DOHH2 (cell line): ENCODE results near the gene OR5AL1.
"Not testable (repeated sequence)": the region's sequence is repeated elsewhere in the genome, so short reads cannot be mapped to it uniquely, and the experiment has no call there.

Experiments used
- H3F3A ChIP-seq: fragments of 200-600 bp; sonication (generic), shearing (Covaris generic); 2 replicates; pipeline ENCODE4 v1.6.0; 2016; ENCODE audit warnings: antibody characterized with exemption, mild to moderate bottlenecking; ENCODE audit not compliant: control insufficient read depth, insufficient read depth
- H3K27ac ChIP-seq: fragments of 200-600 bp; sonication (generic); 2 replicates; pipeline ENCODE4 v1.5.1; 2014; ENCODE audit warnings: low read depth, mild to moderate bottlenecking, low read length, moderate library complexity
- H3K27me3 ChIP-seq: fragments of 200-600 bp; sonication (generic); 2 replicates; pipeline ENCODE4 v1.6.1; 2014; ENCODE audit warnings: mild to moderate bottlenecking, low read length, mixed read lengths; ENCODE audit not compliant: control insufficient read depth
- H3K36me3 ChIP-seq: fragments of 200-600 bp; sonication (generic); 2 replicates; pipeline ENCODE4 v1.6.1; 2014; ENCODE audit warnings: mild to moderate bottlenecking, low read length, moderate library complexity, mixed read lengths; ENCODE audit not compliant: control insufficient read depth
- H3K4me1 ChIP-seq: fragments of 200-600 bp; sonication (generic); 2 replicates; pipeline ENCODE4 v1.6.1; 2014; ENCODE audit warnings: mild to moderate bottlenecking, low read length, mixed read lengths; ENCODE audit not compliant: control insufficient read depth
- H3K4me2 ChIP-seq: fragments of 200-600 bp; sonication (generic); 2 replicates; pipeline ENCODE4 v1.6.0; 2014; ENCODE audit warnings: mild to moderate bottlenecking, low read length, moderate library complexity
- H3K4me3 ChIP-seq: fragments of 200-600 bp; sonication (generic); 2 replicates; pipeline ENCODE4 v1.5.1; 2014; ENCODE audit warnings: mild to moderate bottlenecking, low read length, mixed read lengths
- H3K79me2 ChIP-seq: fragments of 200-600 bp; sonication (generic); 2 replicates; pipeline ENCODE4 v1.6.1; 2014; ENCODE audit warnings: mild to moderate bottlenecking, low read length, mixed read lengths; ENCODE audit not compliant: control insufficient read depth
- H3K9me2 ChIP-seq: fragments of 200-600 bp; sonication (generic); replicated peaks from 2 replicates; pipeline ENCODE4 v1.6.1; 2014; ENCODE audit warnings: mild to moderate bottlenecking, low read length, mixed read lengths; ENCODE audit not compliant: control insufficient read depth
- H3K9me3 ChIP-seq: fragments of 200-600 bp; sonication (generic); 2 replicates; pipeline ENCODE4 v1.6.1; 2014; ENCODE audit warnings: antibody characterized with exemption, low read length, mixed read lengths; ENCODE audit not compliant: control insufficient read depth, insufficient read depth
- H4K20me1 ChIP-seq: fragments of 200-600 bp; sonication (generic); 2 replicates; pipeline ENCODE4 v1.6.0; 2014; ENCODE audit warnings: low read depth, mild to moderate bottlenecking, antibody characterized with exemption, low read length, moderate library complexity; ENCODE audit not compliant: control insufficient read depth, insufficient read depth
- EZH2phosphoT487 ChIP-seq: fragments of 200-600 bp; sonication (generic); IDR thresholded peaks from 2 replicates; pipeline ENCODE4 v1.6.1; 2017; ENCODE audit warnings: borderline replicate concordance, mild to moderate bottlenecking, antibody characterized with exemption, low read length, moderate library complexity, mixed read lengths
- TF ChIP-seq, protein P1 (sequence below): fragments of 200-600 bp; sonication (generic); IDR thresholded peaks from one replicate; pipeline ENCODE4 v1.5.1; 2014; ENCODE audit warnings: antibody characterized with exemption, mild to moderate bottlenecking, low read depth, low read length; ENCODE audit not compliant: poor library complexity, severe bottlenecking

The OR5AL1 gene

DNA sequence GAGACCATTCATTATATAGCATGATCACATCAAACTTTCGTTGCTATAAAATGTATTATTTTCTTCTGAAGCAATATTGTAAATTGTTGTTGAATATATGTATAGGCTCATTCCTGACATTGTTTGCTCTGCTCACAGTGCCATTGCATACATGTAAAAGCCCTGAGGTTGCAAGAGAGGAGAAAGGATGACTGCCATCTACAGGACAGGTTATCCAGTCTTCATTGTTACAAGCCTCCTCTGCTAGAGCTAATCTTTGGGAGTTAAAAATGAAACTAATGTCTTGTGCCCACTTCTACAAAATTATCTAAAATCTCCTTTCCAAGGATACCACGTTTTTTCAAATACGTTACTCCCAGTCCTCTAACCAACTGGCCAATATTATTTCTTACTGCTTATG, 16.4 kb upstream of the OR5AL1 start:
- no peaks in the 10 kb centered on the region for H3K36me3 ChIP-seq
- no peaks in the 10 kb centered on the region for H4K20me1 ChIP-seq
- no peaks in the 10 kb centered on the region for H3K27me3 ChIP-seq
- H3F3A ChIP-seq = no peaks in the 10 kb centered on the region
- no peaks in the 10 kb centered on the region for H3K9me2 ChIP-seq
- no peak overlapping the region for H3K4me2 ChIP-seq
- no peaks in the 10 kb centered on the region for H3K9me3 ChIP-seq
- H3K27ac ChIP-seq = no peak overlapping the region
- H3K4me3 ChIP-seq = no peak overlapping the region
- H3K4me1 ChIP-seq = no peaks in the 10 kb centered on the region
- no peak for TF ChIP-seq EZH2phosphoT487
- TF ChIP-seq, protein P1, sequence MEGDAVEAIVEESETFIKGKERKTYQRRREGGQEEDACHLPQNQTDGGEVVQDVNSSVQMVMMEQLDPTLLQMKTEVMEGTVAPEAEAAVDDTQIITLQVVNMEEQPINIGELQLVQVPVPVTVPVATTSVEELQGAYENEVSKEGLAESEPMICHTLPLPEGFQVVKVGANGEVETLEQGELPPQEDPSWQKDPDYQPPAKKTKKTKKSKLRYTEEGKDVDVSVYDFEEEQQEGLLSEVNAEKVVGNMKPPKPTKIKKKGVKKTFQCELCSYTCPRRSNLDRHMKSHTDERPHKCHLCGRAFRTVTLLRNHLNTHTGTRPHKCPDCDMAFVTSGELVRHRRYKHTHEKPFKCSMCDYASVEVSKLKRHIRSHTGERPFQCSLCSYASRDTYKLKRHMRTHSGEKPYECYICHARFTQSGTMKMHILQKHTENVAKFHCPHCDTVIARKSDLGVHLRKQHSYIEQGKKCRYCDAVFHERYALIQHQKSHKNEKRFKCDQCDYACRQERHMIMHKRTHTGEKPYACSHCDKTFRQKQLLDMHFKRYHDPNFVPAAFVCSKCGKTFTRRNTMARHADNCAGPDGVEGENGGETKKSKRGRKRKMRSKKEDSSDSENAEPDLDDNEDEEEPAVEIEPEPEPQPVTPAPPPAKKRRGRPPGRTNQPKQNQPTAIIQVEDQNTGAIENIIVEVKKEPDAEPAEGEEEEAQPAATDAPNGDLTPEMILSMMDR = no peak
- H3K79me2 ChIP-seq = no peaks in the 10 kb centered on the region

DNA sequence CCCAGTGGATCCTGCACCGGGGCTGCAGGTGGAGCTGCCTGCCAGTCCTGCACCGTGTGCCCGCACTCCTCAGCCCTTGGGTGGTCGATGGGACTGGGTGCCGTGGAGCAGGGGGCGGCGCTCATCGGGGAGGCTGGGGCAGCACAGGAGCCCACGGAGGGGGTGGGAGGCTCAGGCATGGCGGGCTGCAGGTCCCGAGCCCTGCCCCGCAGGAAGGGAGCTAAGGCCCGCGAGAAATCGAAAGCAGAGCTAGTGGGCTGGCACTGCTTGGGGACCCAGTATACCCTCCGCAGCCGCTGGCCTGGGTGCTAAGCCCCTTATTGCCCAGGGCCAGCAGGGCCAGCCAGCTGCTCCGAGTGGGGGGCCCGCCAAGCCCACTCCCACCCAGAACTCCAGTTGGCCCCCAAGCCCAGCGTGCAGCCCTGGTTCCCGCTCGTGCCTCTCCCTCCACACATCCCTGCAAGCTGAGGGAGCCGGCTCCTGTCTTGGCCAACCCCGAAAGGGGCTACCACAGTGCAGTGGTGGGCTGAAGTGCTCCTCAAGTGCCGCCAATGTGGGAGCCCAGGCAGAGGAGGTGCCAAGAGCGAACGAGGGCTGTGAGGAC, 10.5 kb upstream of the OR5AL1 start:
- not testable (repeated sequence) for H3K27ac ChIP-seq

DNA sequence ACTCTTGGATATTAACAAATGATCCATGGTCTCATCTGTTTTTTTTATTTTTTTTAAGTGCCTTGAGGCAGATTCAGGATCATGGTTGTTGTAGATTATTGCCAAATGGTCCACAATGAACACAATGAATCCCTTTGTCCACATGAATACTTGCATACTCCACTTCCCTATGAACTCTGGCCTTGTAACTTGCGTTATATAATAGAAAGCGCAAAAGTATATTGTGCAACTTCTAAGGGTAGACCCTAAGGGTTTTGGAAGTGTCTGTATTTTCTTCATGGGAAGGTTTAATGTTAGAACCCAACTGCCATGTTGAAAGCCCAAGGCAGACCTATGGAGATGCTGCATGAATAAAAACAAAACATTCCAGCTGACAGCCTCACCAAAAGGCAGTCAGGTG, 8.1 kb upstream of the OR5AL1 start:
- Histone ChIP-seq H3K9me3 (peaks cover 8% of the 10 kb centered on the region; the same call in 1 of the 2 replicates), H3K36me3 (no peaks in the 10 kb centered on the region), H3K9me2 (no peaks in the 10 kb centered on the region; the same call in 1 of the 2 replicates), H3K4me2 (no peak overlapping the region), H3K4me1 (no peaks in the 10 kb centered on the region), H3F3A (no peaks in the 10 kb centered on the region), H4K20me1 (no peaks in the 10 kb centered on the region), H3K4me3 (no peak overlapping the region), H3K27ac (no peak overlapping the region), H3K79me2 (no peaks in the 10 kb centered on the region), H3K27me3 (no peaks in the 10 kb centered on the region)
- TF ChIP-seq, protein P1 = no peak
- TF ChIP-seq EZH2phosphoT487 = no peak

More for the DNA sequence above, 10.5 kb upstream of the OR5AL1 start:
- not testable (repeated sequence) for H3K9me2 ChIP-seq, H3F3A ChIP-seq, H3K4me3 ChIP-seq, H3K79me2 ChIP-seq, H3K36me3 ChIP-seq, H4K20me1 ChIP-seq, H3K27me3 ChIP-seq, H3K4me2 ChIP-seq, H3K4me1 ChIP-seq, H3K9me3 ChIP-seq

DNA sequence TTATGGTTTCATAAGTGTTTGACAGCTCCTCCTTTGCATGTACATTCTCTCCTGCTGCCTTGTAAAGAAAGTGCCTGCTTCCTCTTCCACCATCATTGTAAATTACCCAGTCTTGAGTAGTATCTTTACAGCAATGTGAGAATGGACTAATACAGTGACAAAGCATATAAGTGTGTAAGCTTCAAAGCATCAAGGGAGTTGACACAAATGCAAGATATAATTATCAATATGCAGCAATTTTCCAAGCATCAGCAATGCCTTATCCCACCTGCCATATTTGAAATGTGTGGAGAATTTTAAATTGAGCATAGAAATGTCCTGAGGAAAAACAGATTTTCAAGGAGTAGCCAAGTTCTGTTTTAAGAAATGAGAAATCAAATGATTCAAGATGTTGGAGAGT, 1.7 kb upstream of the OR5AL1 start:
- H3K4me3 ChIP-seq = no peak overlapping the region
- no peaks in the 10 kb centered on the region for H3K27me3 ChIP-seq
- no peak overlapping the region for H3K4me2 ChIP-seq
- H3K4me1 ChIP-seq = no peaks in the 10 kb centered on the region
- no peak for TF ChIP-seq EZH2phosphoT487
- TF ChIP-seq, protein P1 = no peak
- H3K9me2 ChIP-seq = no peaks in the 10 kb centered on the region; the same call in 1 of the 2 replicates
- no peaks in the 10 kb centered on the region for H3K36me3 ChIP-seq
- H3K9me3 ChIP-seq = no peaks in the 10 kb centered on the region
- H3K27ac ChIP-seq = no peak overlapping the region
- no peaks in the 10 kb centered on the region for H4K20me1 ChIP-seq
- H3K79me2 ChIP-seq = no peaks in the 10 kb centered on the region
- H3F3A ChIP-seq = no peaks in the 10 kb centered on the region
